Vagina (tissue), 2 donors: Measurements from ENCODE around the gene ST8SIA5.

Experiments
- CTCF ChIP-seq, 3 experiments: fragments of 450-650 bp in 2 of 3; fragments of 200-600 bp in 1 of 3; sonication (generic) in 1 of 3; IDR thresholded peaks; one replicate each; pipeline ENCODE4 v1.5.1; 2017 to 2019; ENCODE audit warnings: antibody characterized with exemption in 3 of 3, mild to moderate bottlenecking in 2 of 3, moderate library complexity in 2 of 3
- POLR2A ChIP-seq, 2 donors: fragments of 450-650 bp; IDR thresholded peaks; one replicate each; pipeline ENCODE4 v1.6.1; 2017; ENCODE audit warnings: antibody characterized with exemption in 2 of 2, mild to moderate bottlenecking in 2 of 2, moderate library complexity in 2 of 2
- POLR2AphosphoS5 ChIP-seq, 2 donors: sonication (generic); formaldehyde crosslinking; IDR thresholded peaks; one replicate each; pipeline ENCODE4 v1.9.0; 2017; ENCODE audit warnings: antibody characterized with exemption in 2 of 2, mild to moderate bottlenecking in 2 of 2, low read depth in 1 of 2; ENCODE audit not compliant: insufficient read depth in 1 of 2

- TF ChIP-seq CTCF (IDR thresholded peaks at IDR 0.05) (no peak), POLR2AphosphoS5 (IDR thresholded peaks at IDR 0.05; ENCODE audit: insufficient read depth in 1 of 2, low read depth in 1 of 2) (no peak), POLR2A (IDR thresholded peaks at IDR 0.05) (no peak)
Measured at GRCh38 chr18:46716336-46716735, 40.5 kb downstream of the ST8SIA5 start.
